RCC 7860 (cell line): ENCODE results near the gene ERAP2.

ENCODE experiments used
- DNase-seq: peaks from one replicate; pipeline ENCODE4 v3.0.0-alpha.2; 2015; ENCODE audit warnings: low spot score
- FAIRE-seq: peaks from 2 replicates; lab custom pipeline; 2012; peaks lifted over from hg19 to GRCh38; lab: Jason Lieb, UNC

The ERAP2 gene

DNA sequence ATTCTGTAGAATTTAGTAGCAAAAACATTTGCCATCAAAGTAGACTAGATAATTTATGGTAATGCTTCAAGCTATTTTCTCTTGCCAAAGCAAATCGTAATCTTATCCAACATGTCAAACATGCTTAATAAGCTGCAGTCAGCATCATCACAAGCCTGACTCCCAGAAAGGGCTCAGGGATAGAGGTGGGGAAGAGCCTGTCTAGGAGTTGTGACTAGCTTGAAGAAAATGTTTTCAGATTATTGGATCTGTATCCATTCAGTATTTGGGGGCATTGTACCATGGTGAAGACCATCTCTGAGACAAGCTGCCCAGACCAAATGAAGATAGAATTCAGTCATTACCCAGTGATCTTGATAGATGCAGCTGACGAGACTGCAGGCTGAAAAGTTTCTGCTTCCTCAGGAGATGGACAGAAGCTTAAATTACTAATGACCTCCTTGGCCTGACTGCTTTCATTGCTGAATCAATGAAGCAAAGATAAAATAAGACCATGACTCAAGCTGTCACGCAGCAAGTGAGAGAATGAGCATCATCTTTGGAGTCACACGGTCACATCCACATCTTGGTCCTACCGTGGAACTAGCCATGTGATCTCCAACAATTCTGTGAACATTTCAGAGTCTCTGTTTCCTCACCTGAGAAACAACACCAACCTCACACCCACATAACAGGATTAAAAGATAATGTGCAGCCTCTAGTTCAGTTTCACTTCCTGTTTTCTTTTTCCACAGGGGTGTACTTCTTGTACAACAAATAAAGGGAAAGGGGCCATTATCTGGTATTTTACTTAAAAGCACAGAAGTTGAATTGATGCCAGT lies 9.4 kb downstream of the ERAP2 start:
- DNase-seq (peak; percentile 35), FAIRE-seq (no peak)

DNA sequence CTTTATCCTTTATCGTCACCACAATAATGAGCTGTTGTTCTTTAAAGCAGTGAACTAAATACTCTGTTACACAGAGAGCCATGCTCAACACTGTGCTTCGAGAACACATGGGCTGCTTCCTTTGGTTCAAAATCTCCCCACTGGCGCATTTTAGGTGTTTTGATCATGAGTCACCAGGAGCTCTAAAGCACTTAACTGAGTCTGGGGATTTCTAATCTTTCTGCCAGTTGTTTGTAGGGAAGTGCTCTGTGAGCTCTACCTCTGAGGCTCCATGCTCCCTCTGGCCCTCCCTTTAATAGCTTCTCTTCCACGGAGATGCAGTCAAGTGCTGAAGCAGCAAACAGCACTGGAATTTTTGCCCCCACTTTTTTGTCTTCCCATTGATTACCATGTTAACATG lies 17.0 kb downstream of the ERAP2 start:
- FAIRE-seq, result peak; percentile 63

DNA sequence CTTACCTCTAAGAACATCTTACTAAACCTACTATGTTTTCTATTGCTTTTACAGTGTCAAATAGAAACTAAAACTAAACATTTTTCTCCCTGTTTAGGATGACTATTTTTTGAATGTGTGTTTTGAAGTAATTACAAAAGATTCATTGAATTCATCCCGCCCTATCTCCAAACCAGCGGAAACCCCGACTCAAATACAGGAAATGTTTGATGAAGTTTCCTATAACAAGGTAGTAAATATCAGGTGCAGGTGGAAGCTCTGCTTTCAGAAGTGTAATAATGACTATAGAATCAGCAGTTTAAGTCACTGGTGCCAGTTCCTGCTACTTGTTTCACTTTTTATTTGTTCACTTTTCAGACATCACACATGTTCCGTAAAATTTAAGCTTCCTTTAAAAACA lies 20.0 kb downstream of the ERAP2 start:
- no peak for DNase-seq
- FAIRE-seq, result no peak

More for the DNA sequence above, 17.0 kb downstream of the ERAP2 start:
- DNase-seq, result peak; percentile 67

DNA sequence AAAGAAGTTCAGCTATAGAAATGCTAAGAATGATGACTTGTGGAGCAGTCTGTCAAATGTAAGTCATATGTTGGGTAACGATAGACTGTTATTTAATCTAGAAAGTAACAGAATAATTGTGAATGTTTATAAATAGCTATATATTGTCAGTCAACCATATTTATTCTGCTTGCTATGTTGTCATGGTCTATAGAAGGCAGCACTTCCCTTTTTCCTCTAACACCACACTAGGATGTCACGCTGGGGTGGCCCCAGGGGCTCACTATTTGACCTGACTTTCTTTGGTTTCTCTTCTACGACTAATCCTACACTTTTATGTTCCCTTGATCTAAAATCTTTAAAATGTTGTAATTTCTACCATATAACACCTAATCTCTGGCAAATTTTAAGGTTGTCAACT lies 20.5 kb downstream of the ERAP2 start:
- FAIRE-seq, result no peak
- DNase-seq, result no peak

DNA sequence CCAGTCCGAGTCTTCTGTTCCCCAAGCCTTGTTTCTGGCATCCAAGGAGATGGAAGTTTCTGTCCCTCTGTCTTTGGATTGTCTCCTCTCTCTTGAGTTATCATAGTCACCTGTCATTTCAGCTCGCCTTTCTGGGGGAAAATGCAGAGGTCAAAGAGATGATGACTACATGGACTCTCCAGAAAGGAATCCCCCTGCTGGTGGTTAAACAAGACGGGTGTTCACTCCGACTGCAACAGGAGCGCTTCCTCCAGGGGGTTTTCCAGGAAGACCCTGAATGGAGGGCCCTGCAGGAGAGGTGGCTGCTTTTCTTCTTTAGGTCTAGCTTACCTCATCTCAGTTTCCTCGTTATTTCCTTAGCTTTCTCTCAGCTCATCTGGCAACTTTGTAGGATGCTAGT lies 25.1 kb downstream of the ERAP2 start:
- no peak for DNase-seq
- no peak for FAIRE-seq

DNA sequence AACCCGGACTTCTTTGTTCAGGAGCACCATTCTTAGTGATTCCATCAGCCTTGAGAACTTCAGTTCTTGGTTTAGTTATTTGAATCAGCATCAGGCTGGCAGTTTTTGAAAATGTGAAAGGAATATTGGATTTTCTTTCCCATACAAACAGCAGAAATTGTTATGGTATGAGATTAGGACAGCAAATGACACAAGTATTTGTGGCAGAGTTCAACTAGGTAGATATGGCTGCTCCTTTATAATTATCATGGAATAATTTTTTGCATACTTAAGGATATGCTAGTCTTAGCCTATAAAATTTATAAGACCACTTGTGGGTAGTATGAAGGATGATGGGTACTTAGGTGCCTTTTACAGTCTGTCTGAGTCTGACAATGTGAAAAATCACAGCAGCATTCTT lies 25.5 kb downstream of the ERAP2 start:
- FAIRE-seq, result no peak
- no peak for DNase-seq

DNA sequence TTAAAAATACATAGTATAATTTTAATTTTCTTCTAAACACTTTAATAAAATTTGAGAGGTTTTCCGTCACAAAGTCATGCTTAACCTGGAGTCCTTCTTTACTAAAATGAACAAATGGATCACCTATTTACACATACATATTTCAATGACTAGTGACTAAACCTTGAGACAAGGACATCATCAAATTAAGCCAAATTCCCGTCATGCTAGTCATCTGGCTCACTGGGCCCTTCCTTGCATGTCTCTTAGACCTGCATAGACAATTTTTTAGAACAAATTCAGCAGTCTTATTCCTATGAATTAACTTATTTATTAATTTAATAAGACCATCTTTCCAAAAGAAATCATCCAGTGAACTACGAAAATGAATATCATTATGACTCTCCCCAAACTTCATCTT lies 26.6 kb downstream of the ERAP2 start:
- DNase-seq (no peak), FAIRE-seq (no peak)

DNA sequence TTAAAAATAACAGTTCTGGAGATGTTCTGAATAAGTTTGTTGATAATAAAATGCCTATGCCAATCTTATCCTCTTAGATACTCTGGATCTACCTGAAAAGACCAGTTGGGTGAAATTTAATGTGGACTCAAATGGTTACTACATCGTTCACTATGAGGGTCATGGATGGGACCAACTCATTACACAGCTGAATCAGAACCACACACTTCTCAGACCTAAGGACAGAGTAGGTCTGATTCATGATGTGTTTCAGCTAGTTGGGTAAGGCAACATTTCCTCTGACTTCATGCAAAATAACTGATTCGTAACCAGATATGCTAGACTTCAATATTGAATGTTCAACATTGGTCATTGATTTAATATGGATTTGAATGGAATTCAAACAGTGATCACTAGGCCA lies 27.0 kb downstream of the ERAP2 start:
- FAIRE-seq (no peak), DNase-seq (no peak)

DNA sequence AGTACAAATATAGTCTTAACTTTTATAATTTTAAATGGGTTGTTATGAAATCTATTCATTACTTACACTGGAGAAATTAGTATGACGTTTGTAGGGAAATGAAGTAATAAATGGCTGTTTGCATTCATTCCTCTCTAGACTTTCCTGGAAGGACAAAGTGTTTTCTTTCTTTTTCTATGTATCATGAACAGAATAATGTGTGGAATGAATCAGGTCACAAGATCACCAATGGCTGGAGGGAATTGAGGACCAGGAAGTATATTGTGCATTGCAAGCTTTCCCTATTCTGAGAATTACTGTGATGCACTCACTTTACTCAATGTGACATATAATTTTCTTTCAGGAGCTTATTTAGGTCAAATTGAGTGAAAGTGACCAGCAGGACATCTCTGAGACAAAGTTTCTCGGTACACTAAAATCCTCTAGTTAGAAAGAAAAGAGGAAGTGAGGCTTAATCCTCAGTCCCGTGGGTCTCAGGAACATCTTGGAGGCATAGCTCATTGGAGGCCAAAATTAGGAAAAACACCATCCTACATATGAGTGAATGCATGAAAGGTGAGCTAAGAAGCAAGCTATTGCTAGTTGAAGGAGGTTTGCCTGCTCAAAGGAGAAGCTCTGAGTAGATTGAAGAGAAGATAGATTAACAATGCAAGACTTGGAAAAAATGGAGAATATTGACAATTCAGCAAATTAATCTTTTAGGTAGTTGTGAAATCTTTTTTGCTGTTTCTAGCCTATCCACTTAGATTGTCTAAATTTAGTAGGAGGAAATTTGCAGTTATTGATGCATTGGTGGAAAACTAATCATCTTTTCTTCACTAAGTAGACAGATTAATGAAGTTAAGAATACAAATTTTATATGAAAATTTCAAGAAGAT lies 28.0 kb downstream of the ERAP2 start:
- FAIRE-seq (no peak), DNase-seq (no peak)

DNA sequence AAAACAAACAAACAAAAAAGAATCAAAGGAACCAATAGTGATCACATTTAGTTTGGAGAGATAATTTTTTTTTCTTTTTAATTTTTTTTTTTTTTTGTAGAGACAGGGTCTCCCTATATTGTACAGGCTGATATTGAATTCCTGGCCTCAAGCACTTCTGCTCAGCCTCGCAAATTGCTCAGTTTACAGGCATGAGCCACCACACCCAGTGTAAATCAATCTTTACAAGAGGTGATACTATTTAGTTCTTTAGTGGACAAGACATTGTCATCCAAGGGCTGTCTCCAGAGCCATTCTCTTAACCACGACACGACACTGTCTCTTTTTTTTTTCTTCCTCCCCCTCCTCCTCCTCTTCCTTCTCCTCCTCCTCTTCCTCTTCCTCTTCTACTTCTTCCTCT lies 29.6 kb downstream of the ERAP2 start:
- DNase-seq (no peak), FAIRE-seq (no peak)

DNA sequence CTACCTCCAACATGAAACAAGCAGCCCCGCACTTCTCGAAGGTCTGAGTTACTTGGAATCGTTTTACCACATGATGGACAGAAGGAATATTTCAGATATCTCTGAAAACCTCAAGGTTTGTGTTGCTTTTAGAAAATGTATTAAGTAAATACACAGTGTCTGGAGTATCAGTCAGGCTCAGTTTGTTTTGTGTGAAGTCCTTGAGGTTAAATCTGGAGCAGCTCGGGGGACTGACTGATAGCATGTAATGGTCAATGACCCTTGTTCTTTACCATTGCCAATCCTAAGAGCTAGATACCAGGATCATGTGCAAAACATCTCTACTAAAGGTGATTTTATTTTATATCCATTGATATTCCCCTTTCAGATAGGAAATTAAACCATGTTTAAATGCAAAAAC lies 32.7 kb downstream of the ERAP2 start:
- DNase-seq, result no peak
- no peak for FAIRE-seq

DNA sequence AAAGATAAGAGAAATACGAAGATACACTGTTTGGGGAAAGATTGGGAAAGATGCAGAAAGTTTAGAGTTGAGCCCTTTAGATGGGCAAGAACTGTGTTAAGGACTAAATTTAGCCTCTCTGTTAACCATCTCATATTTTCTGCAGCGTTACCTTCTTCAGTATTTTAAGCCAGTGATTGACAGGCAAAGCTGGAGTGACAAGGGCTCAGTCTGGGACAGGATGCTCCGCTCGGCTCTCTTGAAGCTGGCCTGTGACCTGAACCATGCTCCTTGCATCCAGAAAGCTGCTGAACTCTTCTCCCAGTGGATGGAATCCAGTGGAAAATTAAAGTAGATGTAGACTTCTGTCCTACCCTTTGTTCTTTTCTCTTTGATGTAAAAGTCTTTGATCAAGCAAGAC lies 33.1 kb downstream of the ERAP2 start:
- FAIRE-seq (no peak), DNase-seq (no peak)

DNA sequence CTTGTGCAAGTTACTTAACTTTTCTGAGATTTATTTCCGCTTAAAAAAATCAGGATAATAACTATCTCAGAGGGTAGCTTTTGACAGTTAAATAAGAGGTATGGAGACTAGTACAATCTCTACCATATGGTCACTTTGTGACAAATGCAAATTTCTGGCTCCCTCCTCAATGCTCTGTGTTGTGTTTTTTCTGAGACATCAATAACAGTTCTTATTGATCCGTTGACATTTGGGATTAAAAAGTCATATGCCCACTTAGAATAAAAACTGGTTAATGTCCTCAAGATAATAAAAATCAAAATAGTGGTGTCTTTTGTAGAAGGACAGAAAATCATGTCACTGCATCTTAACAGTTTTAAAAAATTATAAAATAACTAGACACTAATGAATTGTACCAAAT lies 34.8 kb downstream of the ERAP2 start:
- no peak for DNase-seq
- FAIRE-seq, result no peak

DNA sequence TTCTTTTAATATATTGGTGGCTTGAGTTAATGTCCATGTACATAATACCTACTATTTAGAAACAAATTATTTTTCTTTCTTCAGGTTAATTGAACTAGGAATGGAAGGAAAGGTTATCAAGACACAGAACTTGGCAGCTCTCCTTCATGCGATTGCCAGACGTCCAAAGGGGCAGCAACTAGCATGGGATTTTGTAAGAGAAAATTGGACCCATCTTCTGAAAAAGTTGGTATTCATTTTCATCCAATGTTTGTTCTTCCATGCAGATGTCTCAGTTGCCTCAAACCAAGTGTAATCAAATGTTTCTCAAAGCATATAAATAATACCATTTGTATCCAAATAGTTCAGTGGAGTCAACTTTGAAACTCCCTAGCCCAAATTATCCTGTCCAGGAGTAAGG lies 36.9 kb downstream of the ERAP2 start:
- no peak for DNase-seq
- no peak for FAIRE-seq

DNA sequence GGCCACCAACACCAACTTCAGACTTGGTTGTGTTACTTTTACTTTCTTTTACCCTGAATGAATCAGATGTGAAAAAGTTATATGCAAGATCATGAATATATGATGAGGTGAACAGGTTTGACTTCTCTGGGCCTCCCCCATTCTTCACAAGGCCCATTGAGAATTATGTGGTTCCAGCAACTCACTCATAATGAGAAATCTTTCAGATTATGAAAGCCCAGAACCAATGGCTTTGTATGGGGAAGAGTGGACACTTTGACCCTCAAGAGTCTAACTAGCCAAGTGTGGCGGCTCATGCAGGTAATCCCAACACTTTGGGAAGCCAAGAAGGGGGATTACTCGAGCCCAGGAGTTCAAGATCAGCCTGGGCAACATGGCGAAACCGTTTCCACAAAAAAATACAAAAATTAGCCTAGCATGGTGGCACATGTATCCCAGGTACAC lies 43.5 kb downstream of the ERAP2 start:
- FAIRE-seq (no peak), DNase-seq (no peak)

DNA sequence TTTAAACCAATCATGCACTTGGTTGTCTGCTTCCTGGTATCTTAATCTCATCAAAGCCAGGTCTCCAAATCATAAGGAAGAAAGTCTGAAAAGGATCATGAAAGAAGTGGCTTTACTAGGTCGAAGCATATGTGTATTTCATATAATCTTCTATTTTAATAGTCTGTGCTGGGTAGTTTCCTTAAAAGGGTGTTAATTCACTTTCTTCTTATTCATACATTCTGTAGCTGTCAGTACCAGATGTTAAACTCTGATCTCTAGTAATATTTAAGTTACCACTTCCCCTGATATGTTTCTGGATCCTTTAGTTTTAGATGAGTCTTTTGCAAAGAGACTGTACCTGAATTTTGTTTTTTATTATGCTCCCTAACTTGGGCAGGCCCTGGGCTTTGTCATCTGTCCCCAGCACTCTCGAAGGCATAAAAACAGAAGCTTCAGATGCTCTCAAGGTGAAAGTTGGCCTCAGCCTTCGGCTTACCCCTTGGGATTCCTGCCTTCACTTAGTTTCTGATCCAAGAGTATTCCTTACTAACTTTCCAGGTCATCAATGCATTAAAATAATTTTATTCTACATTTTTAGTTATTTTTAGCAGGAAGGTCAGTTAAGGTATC lies 44.5 kb downstream of the ERAP2 start:
- FAIRE-seq, result no peak
- DNase-seq, result no peak

DNA sequence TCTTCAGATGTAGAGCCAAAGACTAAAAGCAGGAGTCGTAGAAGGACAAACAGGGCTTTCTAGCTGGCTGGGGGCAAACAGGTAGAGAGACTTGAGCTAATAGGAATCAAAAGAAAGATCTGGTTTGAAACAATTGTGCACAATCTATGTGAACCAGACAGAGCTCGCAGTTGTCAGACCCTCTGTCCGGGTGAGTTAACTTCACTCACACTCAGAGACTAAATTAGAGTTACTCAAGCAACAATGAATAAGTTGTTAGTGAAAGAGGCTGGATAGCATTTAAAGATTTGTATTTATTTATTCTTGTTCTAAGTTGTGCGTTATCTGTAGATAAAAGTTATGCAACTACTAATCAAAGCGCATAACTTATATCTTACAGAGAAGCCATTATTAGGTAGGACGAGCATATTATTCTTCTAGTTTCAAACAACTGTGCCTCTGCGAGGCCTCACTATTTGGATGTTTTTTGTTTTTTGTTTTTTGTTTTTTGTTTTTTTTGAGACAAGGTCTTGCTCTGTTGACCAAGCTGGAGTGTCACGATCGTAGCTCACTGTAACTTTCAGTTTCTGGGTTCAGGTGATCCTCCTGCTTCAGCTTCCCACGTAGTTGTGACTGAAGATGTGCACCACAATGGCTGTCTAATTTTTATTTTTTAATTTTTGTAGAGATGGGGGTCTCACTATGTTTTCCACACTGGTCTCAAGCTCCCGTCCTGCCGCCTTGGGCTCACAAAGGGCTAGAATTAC lies 46.4 kb downstream of the ERAP2 start:
- FAIRE-seq (no peak), DNase-seq (no peak)

DNA sequence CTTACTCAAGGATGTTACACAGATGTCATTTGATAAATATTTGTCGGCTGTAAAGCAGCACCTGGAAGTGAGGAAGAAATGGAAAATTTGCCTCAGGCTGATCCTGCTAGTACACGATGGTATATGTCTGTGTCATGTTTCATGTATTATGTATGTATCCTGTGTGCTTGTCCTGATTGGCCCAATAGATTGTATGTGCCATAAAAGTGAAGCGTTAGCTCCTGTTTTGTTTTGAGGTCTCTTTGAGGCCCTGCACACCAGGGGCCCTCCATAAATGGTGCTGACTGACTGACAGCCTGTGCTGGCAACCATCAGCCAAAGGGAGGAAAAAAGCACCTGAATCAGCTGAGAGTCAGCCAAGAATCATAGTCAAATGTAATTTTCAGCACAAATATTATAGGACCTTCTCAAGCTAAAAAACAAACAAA lies 47.7 kb downstream of the ERAP2 start:
- no peak for FAIRE-seq
- no peak for DNase-seq

DNA sequence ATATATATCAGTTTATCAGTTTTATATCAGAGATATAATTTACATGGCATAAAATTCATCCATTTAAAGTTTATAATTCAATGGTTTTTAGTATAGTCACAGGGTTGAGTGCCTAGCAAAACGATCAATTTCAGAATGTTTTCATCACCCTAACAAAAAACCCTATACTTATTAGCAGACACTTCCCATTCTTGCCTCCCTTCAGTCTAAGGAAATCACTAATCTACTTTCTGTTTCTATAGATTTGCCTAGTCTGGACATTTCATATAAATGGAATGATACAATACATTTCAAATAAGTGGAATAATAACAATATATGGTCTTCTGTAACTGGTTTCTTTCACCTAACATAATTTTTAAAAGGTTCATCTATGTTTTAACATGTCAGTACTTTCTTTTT lies 50.0 kb downstream of the ERAP2 start:
- DNase-seq (no peak), FAIRE-seq (no peak)

DNA sequence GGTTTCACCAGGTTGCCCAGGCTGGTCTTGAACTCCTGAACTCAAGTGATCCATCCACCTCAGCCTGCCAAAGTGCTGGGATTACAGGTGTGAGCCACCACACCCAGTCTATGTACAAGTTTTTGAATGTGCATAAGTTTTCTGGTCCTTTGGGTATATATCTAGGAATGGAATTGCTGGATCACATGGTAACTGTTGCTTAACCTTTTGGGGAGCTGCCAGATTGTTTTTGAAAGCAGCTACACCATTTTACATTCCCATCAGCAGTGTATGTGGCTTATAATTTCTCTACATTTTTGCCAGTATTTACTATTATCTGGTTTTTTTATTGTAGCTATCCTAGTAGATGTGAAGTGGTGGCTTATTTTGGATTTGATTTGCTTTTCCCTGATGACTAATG lies 50.7 kb downstream of the ERAP2 start:
- DNase-seq, result no peak

More for the DNA sequence above, 50.7 kb downstream of the ERAP2 start:
- no peak for FAIRE-seq
